ENCODE data around the gene NLRP1.

DNA sequence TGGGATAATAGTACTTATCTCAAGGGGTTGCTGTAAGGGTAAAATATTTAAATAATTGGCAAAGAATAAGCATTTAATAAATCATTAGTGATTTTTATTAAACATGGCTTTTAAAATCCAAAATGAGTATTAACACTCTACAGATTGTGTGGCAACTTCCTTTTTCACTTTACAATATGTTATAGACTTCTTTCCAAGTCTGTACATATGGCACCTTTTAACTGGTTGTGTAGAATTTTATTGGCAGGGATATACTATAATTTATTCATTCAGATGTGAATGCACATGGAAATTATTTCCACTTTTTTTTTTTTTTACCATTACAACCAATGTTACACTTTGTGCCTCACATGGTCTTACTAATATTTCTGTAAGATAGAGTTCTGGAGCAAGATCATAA, 15.7 kb upstream of the NLRP1 start:
- TF ChIP-seq CTCF (IDR thresholded peaks at IDR 0.05) (no peak), POLR2AphosphoS5 (IDR thresholded peaks at IDR 0.05) (no peak)
